Activated CD4-positive, alpha-beta T cell treated with anti-CD3 and anti-CD28 coated beads, Interleukin-2, amount 50 U/mL, for 24 hours (primary cell): ENCODE measurements around the gene CRYGD.
"Not testable (repeated sequence)": the region's sequence is repeated elsewhere in the genome, so short reads cannot be mapped to it uniquely, and the experiment has no call there.

ENCODE experiments used
- DNase-seq, 2 donors: peaks; one replicate each; pipeline ENCODE4 v3.0.0-alpha.2; 2020; ENCODE audit warnings: low read depth in 1 of 2, low spot score in 1 of 2

The CRYGD gene

DNA sequence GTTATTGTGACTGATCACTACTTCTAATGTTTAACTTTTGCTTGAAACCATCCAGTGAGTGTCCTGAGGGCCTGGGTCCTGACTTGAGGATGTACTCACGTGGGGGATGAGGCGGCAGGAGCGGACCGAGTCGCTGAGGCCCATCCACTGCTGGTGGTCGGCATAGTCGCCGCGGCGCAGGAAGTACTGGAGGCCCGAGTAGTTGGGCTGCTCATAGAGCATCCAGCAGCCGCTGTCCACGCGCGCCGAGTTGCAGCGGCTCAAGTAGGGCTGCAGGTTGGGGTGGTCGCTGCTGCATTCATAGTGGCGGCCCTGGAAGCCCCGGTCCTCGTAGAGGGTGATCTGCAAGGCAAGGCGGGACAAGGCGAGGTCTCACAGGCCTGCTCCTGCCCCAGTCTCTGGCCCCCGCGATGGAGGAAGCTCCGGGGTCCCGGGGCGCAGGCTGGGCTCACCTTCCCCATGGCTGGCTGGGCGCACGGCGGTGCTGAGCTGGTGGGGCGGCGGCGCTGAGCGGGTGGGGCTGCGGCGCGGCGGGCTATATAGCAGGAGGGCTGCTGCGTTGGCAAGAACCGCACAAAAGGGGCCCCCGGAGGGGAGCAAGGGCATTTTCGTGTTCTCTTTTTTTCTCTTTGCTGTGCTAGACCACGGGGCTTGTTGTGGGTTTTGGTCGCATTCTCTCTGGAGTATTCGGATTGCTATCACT, at the start of gene CRYGD:
TSS of gene CRYGD (minus strand) at position 512 of the 703 bp plus-strand sequence. CDS start at position 461, 51 bp downstream.
- DNase-seq: not testable (repeated sequence)

GRCh38 chr2:208172125-208172524, 47.8 kb upstream of the CRYGD start:
- no peak for DNase-seq

GRCh38 chr2:208164951-208165755, 40.8 kb upstream of the CRYGD start:
- no peak for DNase-seq

- no peak for DNase-seq
Observed at GRCh38 chr2:208163489-208163888, 39.2 kb upstream of the CRYGD start, which contains the start of gene CRYGA. Gene CRYGA, minus strand, starts transcription at chr2:208163589. Its CDS starts 33 bp downstream, at chr2:208163556.

- DNase-seq: no peak
Observed at GRCh38 chr2:208156439-208156838, 32.1 kb upstream of the CRYGD start.

GRCh38 chr2:208153156-208153555, 28.8 kb upstream of the CRYGD start:
- DNase-seq: no peak

DNA sequence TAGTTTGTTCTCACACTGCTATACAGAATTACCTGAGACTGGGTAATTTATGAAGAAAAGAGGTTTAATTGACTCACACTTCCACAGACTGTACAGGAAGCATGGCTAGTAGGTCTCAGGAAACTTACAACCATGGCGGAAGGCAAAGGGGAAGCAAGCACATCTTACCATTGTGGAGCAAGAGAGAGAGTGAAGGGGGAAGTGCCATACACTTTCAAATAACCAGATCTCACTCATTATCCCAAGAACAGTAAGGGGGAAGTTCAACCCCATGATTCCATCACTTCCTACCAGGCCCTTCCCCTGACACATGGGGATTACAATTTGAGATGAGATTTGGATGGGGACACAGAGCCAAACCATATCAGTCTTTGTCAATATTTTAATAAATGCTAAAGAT, 26.6 kb upstream of the CRYGD start:
- no peak for DNase-seq

DNA sequence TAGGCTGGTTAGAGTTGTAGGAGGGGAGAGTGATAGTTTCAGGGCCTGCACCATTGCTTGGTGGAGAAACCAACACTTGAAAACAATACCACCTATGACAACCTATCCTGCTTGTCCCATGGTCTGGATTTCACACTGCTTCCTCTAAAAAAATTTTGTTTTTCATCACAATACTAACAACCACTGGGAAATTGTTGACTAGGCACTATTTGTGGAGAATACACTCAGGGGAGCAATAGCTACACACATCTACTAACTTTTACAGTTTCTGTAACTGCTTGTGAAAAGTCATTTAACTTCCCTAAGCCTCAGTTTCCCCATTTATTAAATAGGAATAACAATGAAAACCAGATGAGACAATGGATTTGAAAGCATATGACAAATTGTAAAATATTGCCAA, 25.8 kb upstream of the CRYGD start:
- no peak for DNase-seq

DNA sequence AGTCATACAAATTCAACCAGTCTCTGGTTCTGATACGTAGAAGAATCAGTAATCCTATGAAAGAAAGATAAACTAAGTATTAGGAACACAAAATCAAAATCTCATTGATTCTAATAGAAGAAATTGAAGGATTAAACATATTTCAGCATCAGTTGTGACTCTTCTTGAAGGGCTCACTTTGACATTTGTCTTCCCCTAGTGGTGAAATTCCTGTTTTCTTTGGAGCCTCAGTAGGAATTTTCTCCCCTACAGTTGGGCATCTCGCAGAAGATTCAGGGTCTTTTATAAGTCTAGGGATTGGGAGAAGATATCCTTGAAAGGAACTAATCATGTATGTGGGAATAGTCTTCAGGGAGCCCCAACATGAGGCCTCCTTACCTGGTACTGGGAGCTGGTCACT, 24.5 kb upstream of the CRYGD start:
- no peak for DNase-seq

- no peak for DNase-seq
Observed at GRCh38 chr2:208147759-208148158, 23.4 kb upstream of the CRYGD start.

DNA sequence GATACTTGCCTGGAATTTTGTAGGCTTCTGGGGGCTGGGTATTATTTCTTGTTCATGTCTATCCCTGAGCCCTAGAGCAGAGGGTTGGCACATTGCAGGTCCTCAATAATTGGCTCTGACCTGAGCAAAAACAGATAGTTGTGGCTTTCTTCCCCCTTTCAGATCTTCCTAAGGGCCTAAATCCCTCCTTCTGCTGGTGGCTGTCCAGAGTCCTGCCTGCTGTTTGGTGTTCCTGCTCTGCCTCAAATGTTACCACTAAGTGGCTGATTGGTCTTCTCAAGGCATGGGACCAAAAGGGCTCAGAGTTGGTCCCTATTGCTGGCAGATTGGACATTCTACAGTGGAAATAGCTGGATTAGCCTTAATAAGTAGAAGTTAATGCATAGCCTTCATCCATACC, 22.7 kb upstream of the CRYGD start:
- no peak for DNase-seq

DNA sequence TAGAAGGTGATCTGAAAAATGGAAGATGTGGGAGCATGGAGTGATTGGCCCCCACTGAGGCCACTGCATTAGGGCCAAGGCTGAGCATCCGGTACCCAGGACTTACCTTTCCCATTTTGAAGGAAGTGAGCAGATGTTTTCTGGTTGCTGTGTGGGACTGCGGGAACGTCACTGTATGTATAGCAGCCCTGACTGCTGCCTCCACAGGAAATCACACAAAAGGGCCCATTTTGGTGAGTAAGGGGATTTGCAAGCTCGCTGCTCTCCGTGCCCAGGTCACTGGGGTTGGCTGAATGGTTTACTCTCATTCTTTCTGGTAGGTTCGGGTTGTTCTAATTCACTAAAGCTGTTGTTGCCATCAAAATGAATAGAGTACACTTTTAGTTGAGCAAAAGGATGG, 21.7 kb upstream of the CRYGD start, which contains the start of gene CRYGB:
TSS of gene CRYGB (minus strand) at position 153 of the 400 bp plus-strand sequence. CDS start at position 115, 38 bp downstream.
- DNase-seq: no peak

DNA sequence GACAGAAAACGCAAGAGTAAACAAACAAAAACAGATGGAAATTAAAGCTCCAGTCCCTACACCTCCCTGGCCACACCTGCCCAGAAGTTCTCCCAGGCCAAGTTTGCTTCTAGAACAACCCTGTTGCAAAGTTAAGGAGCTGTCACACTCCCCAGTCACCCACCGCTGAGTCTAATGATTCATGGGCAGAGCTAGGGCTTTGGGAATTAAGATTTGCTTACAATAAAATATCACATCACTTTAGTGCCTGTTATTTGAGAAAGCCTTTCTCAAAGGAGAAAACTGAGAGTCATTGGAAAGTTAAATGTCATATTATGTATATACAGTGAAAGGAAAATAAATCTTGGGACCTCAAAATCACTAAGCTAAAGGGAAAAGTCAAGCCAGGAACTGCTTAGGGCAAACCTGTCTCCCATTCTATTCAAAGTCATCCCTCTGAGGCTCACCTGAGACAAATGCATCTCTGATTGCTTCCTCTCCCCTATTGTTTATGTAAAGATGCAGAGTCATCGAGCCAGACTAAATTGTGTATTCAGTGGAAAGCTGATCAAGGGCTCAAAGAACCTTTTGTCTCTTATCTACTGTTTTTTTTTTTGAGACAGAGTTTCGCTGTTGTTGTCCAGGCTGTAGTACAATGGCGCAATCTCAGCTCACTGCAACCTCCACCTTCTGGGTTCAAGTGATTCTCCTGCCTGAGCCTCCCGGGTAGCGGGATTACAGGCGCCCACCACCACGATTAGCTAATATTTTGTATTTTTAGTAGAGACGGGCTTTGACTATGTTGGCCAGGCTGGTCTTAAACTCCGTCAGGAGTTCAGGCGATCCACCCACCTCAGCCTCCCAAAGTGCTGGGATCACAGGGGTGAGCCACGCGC, 18.8 kb upstream of the CRYGD start:
- DNase-seq: no peak

GRCh38 chr2:208142240-208142924, 18.1 kb upstream of the CRYGD start:
- DNase-seq: no peak

DNA sequence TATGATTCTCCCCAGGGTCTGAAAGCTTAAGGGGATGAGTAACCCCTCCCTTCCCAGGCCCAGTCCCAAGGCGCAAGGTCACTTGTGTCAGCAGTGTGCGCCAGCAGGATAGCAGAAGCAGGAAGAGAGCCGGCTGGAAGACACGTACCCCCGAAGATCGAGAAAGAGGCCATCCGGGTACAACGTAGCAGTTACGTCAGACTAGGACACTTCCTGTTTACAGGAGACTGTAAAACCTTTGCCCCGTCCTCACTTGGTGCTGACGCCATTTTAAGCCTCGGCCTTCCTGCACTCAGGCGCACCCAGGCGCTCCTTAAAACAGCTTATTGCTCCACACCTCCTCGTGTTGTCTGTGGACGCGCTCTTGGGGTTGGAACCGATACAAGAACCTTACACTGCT, 15.1 kb upstream of the CRYGD start:
- DNase-seq: no peak

- DNase-seq: not testable (repeated sequence)
Observed at GRCh38 chr2:208138334-208138733, 14.0 kb upstream of the CRYGD start.

- no peak for DNase-seq
Observed at GRCh38 chr2:208136716-208137094, 12.4 kb upstream of the CRYGD start.

DNA sequence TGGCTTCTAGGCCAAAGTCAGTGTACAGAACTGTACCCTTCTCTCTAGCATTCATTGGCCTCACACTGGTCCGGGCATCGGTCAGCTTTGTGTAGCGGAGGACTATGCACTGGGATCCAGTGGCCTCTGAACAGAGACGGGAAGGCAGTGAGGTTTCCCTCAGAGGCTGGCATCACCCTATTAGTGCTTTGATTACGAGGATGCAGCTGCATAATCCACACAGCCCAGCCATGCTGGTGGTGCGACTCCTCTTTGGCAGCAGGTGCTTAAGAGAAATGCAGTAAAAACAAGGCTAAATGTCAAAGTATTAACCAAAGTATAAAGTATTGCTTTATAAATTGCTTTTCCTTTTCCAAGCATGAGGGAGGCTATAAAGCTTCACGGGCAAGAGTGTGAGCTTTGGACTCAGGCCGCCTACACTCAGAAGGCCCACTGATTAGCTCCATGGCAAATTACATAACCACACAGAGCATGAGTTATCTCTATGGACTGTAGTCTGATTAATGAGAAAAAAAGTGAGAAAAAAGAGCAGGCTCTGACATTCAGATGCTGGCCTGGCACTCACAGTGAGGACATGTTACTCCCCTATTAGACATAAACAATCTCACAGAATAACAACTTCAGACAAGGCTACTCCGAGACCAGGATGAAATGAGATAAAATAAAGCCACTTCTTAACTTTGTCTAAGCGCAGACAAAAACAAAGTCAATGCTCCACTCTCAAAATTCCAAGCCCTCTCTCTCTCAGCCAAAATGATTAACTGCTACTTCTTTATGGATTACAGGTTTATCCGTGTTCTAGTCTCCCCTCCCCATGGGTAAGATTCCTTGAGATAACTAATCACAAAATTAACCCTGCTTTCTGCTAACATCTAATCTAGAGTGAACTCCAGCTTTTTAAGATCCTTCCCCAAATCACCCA, 11.7 kb upstream of the CRYGD start:
- no peak for DNase-seq

GRCh38 chr2:208134928-208135586, 10.7 kb upstream of the CRYGD start:
- no peak for DNase-seq
